Testis (tissue), 3 donors: ENCODE data around the gene ATAT1. TPM values are rescaled to one million over a fixed set of nuclear protein-coding genes. Genes with fewer than 3 reads are reported as not detected.

Source experiments
- DNase-seq: peaks from one replicate; pipeline ENCODE4 v3.0.0-alpha.2; 2019
- H3K27ac ChIP-seq, 2 donors: fragments of 200-600 bp; sonication (generic); one replicate each; pipeline ENCODE4 v1.5.1; 2019
- H3K27me3 ChIP-seq: fragments of 200-600 bp; sonication (generic); one replicate; pipeline ENCODE4 v1.5.1; 2019
- H3K36me3 ChIP-seq: fragments of 200-600 bp; sonication (generic); one replicate; pipeline ENCODE4 v1.5.1; 2017; ENCODE audit warnings: low read depth; ENCODE audit errors: missing control alignments
- H3K4me1 ChIP-seq: fragments of 200-600 bp; sonication (generic); one replicate; pipeline ENCODE4 v1.5.1; 2019
- H3K4me3 ChIP-seq, 2 donors: fragments of 200-600 bp; sonication (generic); one replicate each; pipeline ENCODE4 v1.5.1; 2017 to 2019
- H3K9me3 ChIP-seq: fragments of 200-600 bp; sonication (generic); one replicate; pipeline ENCODE4 v1.5.1; 2017
- CTCF ChIP-seq, 3 experiments: fragments of 450-650 bp in 2 of 3; fragments of 200-600 bp in 1 of 3; sonication (generic) in 1 of 3; IDR thresholded peaks; one replicate each; pipeline ENCODE4 v1.5.1; 2016 to 2019; ENCODE audit warnings: antibody characterized with exemption in 3 of 3, mild to moderate bottlenecking in 2 of 3, moderate library complexity in 1 of 3
- POLR2A ChIP-seq: fragments of 450-650 bp; IDR thresholded peaks from one replicate; pipeline ENCODE4 v1.6.1; 2017; ENCODE audit warnings: antibody characterized with exemption, mild to moderate bottlenecking, moderate library complexity
- WGBS, 2 donors: methylation state at CpG; one replicate each; pipeline ENCODE4 v1.1.5; 2018; 5-methylcytosine and 5-hydroxymethylcytosine counted together
- intact Hi-C: fragments of 100-400 bp; cut with DNase I; formaldehyde crosslinking; loops from one replicate; pipeline ENCODE4 v1.15.1; 2023; ENCODE audit warnings: low total_unique reads
- polyA plus RNA-seq: library from polyadenylated mRNA; stranded (reverse); fragments of 350-450 nt; fragmentation: Illumina TruSeq; extraction: RNeasy Lipid Tissue Mini Kit (QIAGEN cat#74804); gene quantifications from one replicate; pipeline ENCODE4 v1.2.3, GENCODE V29; 2014; ENCODE audit warnings: low read depth, low replicate concordance; ENCODE audit not compliant: insufficient read depth
- total RNA-seq, 2 donors: library from RNA; depleted of rRNA; stranded (reverse); fragments of >200 nt; gene quantifications; one replicate each; pipeline ENCODE4 v1.2.3, GENCODE V29; 2016

Gene ATAT1
- total and polyA plus RNA-seq, 3 donors from 2014 or later, result 20.7 to 36.4 (median 29.4) TPM

- Histone ChIP-seq H3K27ac (peak overlapping the region; percentile 98 to 99), H3K4me3 (peak overlapping the region; percentile 76 to 96), H3K4me1 (peaks cover 36% of the 10 kb centered on the region), H3K27me3 (no peaks in the 10 kb centered on the region), H3K36me3 (no peaks in the 10 kb centered on the region), H3K9me3 (no peaks in the 10 kb centered on the region)
- intact Hi-C loops, result no loop called here
- no peak for DNase-seq
- 10 to 13% methylated on average over 8 of the region's 8 CpGs for WGBS, 2 donors
- no peak for TF ChIP-seq POLR2A
- TF ChIP-seq CTCF (IDR thresholded peaks at IDR 0.05), result no peak
These were observed 12.4 kb upstream of the ATAT1 start for GRCh38 chr6:30614044-30614842.

GRCh38 chr6:30614843-30615218 lies 11.8 kb upstream of the ATAT1 start:
- Histone ChIP-seq H3K9me3 (no peaks in the 10 kb centered on the region), H3K4me1 (peaks cover 31% of the 10 kb centered on the region), H3K36me3 (no peaks in the 10 kb centered on the region), H3K27ac (peak overlapping the region; percentile 98 to 99), H3K4me3 (peak overlapping the region; percentile 76 to 96), H3K27me3 (no peaks in the 10 kb centered on the region)
- WGBS, 2 donors, result 0% methylated on average over 6 of the region's 6 CpGs
- intact Hi-C loops, result no loop called here
- TF ChIP-seq CTCF (IDR thresholded peaks at IDR 0.05), result no peak
- peak; percentile 90 for TF ChIP-seq POLR2A
- DNase-seq, result peak; percentile 95

- Histone ChIP-seq H3K4me3 (peak overlapping the region; percentile 76 to 96), H3K4me1 (peaks cover 30% of the 10 kb centered on the region), H3K36me3 (no peaks in the 10 kb centered on the region), H3K9me3 (no peaks in the 10 kb centered on the region), H3K27ac (peak overlapping the region; percentile 98 to 99), H3K27me3 (no peaks in the 10 kb centered on the region)
- intact Hi-C loops, result no loop called here
- TF ChIP-seq CTCF (IDR thresholded peaks at IDR 0.05) (no peak), POLR2A (no peak)
- no peak for DNase-seq
- 0 to 1% methylated on average over 10 of the region's 10 CpGs for WGBS, 2 donors
These were observed 11.3 kb upstream of the ATAT1 start for GRCh38 chr6:30615219-30615957.

- Histone ChIP-seq H3K4me1 (peaks cover 25% of the 10 kb centered on the region), H3K4me3 (peak overlapping the region; percentile 76 to 96), H3K27me3 (no peaks in the 10 kb centered on the region), H3K27ac (peak overlapping the region; percentile 98 to 99), H3K9me3 (no peaks in the 10 kb centered on the region), H3K36me3 (no peaks in the 10 kb centered on the region)
- DNase-seq, result no peak
- WGBS, 2 donors, result 1% methylated on average over 10 of the region's 10 CpGs
- intact Hi-C loops, result no loop called here
- TF ChIP-seq CTCF (IDR thresholded peaks at IDR 0.05) (no peak), POLR2A (no peak)
These were observed 10.5 kb upstream of the ATAT1 start for GRCh38 chr6:30615958-30616810.
